A549 (cell line): ENCODE measurements around the gene ABCC4. TPM values are rescaled to one million over a fixed set of nuclear protein-coding genes. Genes with fewer than 3 reads are reported as not detected.

Experiments used
- ATAC-seq, 2 experiments: fragments of 200-7000 bp in 1 of 2; fragments of >200 bp in 1 of 2; cut with Nextera tagmentation in 1 of 2; cut with Tn5 transposase in 1 of 2; 3 replicates each; pipeline versions ENCODE4 v1.8.0 to v1.9.1; 2018 to 2020; ENCODE audit warnings: mild to moderate bottlenecking in 1 of 2, moderate library complexity in 1 of 2
- CTCF ChIA-PET: fragments of 300-600 bp; sonication (Branson Sonifier 250); formaldehyde crosslinking; extraction: SDS; loops from one replicate; lab custom pipeline; 2021; ENCODE audit warnings: antibody characterized with exemption, inconsistent platforms; lab: Yijun Ruan, JAX
- POLR2A ChIA-PET: fragments of 350-600 bp; formaldehyde crosslinking; extraction: SDS; loops from one replicate; lab custom pipeline; 2021; ENCODE audit warnings: antibody characterized with exemption, inconsistent platforms; lab: Yijun Ruan, JAX
- DNase-seq, 2 experiments: peaks; one replicate each; pipeline versions ENCODE4 v3.0.0 to v3.0.0-alpha.2; 2011 to 2016; ENCODE audit warnings: low read depth in 1 of 2, low spot score in 1 of 2
- FAIRE-seq: peaks from 2 replicates; lab custom pipeline; 2011; peaks lifted over from hg19 to GRCh38; lab: Jason Lieb, UNC
- H3K27ac ChIP-seq, 2 experiments: fragments of >200 bp; sonication (Bioruptor Twin); formaldehyde crosslinking; 3 replicates each; pipeline ENCODE4 v1.5.1; 2016 to 2017
- H3K4me1 ChIP-seq: fragments of >200 bp; sonication (Bioruptor Twin); formaldehyde crosslinking; 3 replicates; pipeline ENCODE4 v1.6.1; 2016
- H3K4me2 ChIP-seq: fragments of >200 bp; sonication (Bioruptor Twin); formaldehyde crosslinking; 3 replicates; pipeline ENCODE4 v1.6.1; 2016
- H3K4me3 ChIP-seq: fragments of >200 bp; sonication (Bioruptor Twin); formaldehyde crosslinking; 3 replicates; pipeline ENCODE4 v1.5.1; 2016
- H3K9me3 ChIP-seq: fragments of >200 bp; sonication (Bioruptor Twin); formaldehyde crosslinking; 3 replicates; pipeline ENCODE4 v1.6.1; 2016
- ATOH8 ChIP-seq: fragments of 250-450 bp; sonication (Bioruptor Pico); IDR thresholded peaks from 2 replicates; pipeline ENCODE4 v1.5.0; 2020; ENCODE audit warnings: low read depth, mild to moderate bottlenecking, moderate library complexity
- BCL3 ChIP-seq: fragments of >200 bp; sonication (Bioruptor Twin); formaldehyde crosslinking; IDR thresholded peaks from 3 replicates; pipeline ENCODE4 v1.6.1; 2016
- CBX2 ChIP-seq: fragments of 200-600 bp; sonication (generic); IDR thresholded peaks from 2 replicates; pipeline ENCODE4 v1.6.1; 2016; ENCODE audit warnings: low read depth, mild to moderate bottlenecking, borderline replicate concordance
- CBX8 ChIP-seq: fragments of 200-600 bp; sonication (generic); IDR thresholded peaks from 2 replicates; pipeline ENCODE4 v1.6.1; 2016
- CEBPB ChIP-seq, 2 experiments: fragments of >200 bp in 1 of 2; sonication (Bioruptor Twin) in 1 of 2; formaldehyde crosslinking in 1 of 2; IDR thresholded peaks; 2 replicates each; pipeline ENCODE4 v1.6.1; 2012 to 2016
- CHD2 ChIP-seq: fragments of 150-350 bp; IDR thresholded peaks from 2 replicates; pipeline ENCODE4 v1.6.1; 2014; ENCODE audit warnings: low read length; ENCODE audit not compliant: partially characterized antibody
- CHD4 ChIP-seq: fragments of 200-600 bp; sonication (generic); IDR thresholded peaks from 2 replicates; pipeline ENCODE4 v1.6.1; 2016; ENCODE audit warnings: antibody characterized with exemption, mild to moderate bottlenecking, borderline replicate concordance
- EHMT2 ChIP-seq: fragments of 200-600 bp; sonication (generic); IDR thresholded peaks from 2 replicates; pipeline ENCODE4 v1.6.1; 2016; ENCODE audit warnings: antibody characterized with exemption, low read depth, mild to moderate bottlenecking, moderate library complexity
- ESRRA ChIP-seq: fragments of 150-350 bp; IDR thresholded peaks from 2 replicates; pipeline ENCODE4 v1.6.1; 2014; ENCODE audit warnings: mild to moderate bottlenecking, low read length, borderline replicate concordance
- FOSB ChIP-seq: fragments of 250-450 bp; sonication (Bioruptor Pico); IDR thresholded peaks from 2 replicates; pipeline ENCODE4 v1.5.0; 2020; ENCODE audit warnings: mild to moderate bottlenecking, moderate library complexity
- FOSL2 ChIP-seq, 2 experiments: fragments of 450-650 bp in 1 of 2; fragments of >200 bp in 1 of 2; sonication (Bioruptor Twin) in 1 of 2; formaldehyde crosslinking; IDR thresholded peaks; 2 replicates each; pipeline versions ENCODE4 v1.5.0 to v1.6.1; 2016 to 2020; ENCODE audit warnings: mild to moderate bottlenecking in 1 of 2, moderate library complexity in 1 of 2
- FOXS1 ChIP-seq: fragments of 250-450 bp; sonication (Bioruptor Pico); IDR thresholded peaks from 2 replicates; pipeline ENCODE4 v1.5.0; 2020; ENCODE audit warnings: mild to moderate bottlenecking, moderate library complexity
- GATA3 ChIP-seq: IDR thresholded peaks from 2 replicates; pipeline ENCODE4 v1.6.1; 2012; ENCODE audit warnings: borderline replicate concordance
- HEYL ChIP-seq: fragments of 250-450 bp; sonication (Bioruptor Pico); IDR thresholded peaks from 2 replicates; pipeline ENCODE4 v1.8.0; 2021; ENCODE audit warnings: mild to moderate bottlenecking, moderate library complexity
- HMGXB4 ChIP-seq: fragments of 250-450 bp; sonication (Bioruptor Pico); IDR thresholded peaks from 2 replicates; pipeline ENCODE4 v1.5.0; 2021; ENCODE audit warnings: mild to moderate bottlenecking, moderate library complexity, borderline replicate concordance
- HOXA7 ChIP-seq: fragments of 250-450 bp; sonication (Bioruptor Pico); IDR thresholded peaks from 2 replicates; pipeline ENCODE4 v1.5.0; 2020; ENCODE audit warnings: mild to moderate bottlenecking, moderate library complexity
- HOXB13 ChIP-seq: fragments of 250-450 bp; sonication (Bioruptor Pico); IDR thresholded peaks from 2 replicates; pipeline ENCODE4 v1.5.0; 2020; ENCODE audit warnings: low read depth, mild to moderate bottlenecking, moderate library complexity
- HOXB5 ChIP-seq: fragments of 250-450 bp; sonication (Bioruptor Pico); IDR thresholded peaks from 2 replicates; pipeline ENCODE4 v1.5.0; 2020; ENCODE audit warnings: mild to moderate bottlenecking, moderate library complexity
- JUN ChIP-seq, 2 experiments: fragments of >200 bp; sonication (Bioruptor Twin); formaldehyde crosslinking; IDR thresholded peaks; 2 replicates in 1 of 2; 3 replicates in 1 of 2; pipeline ENCODE4 v1.6.1; 2016 to 2017
- JUNB ChIP-seq: fragments of >200 bp; sonication (Bioruptor Twin); formaldehyde crosslinking; IDR thresholded peaks from 2 replicates; pipeline ENCODE4 v1.6.1; 2016
- KDM5A ChIP-seq: fragments of 200-600 bp; sonication (generic); IDR thresholded peaks from 2 replicates; pipeline ENCODE4 v1.6.1; 2016; ENCODE audit warnings: antibody characterized with exemption, mild to moderate bottlenecking
- MAX ChIP-seq: IDR thresholded peaks from 2 replicates; pipeline ENCODE4 v1.6.1; 2012
- MAZ ChIP-seq: fragments of 150-350 bp; IDR thresholded peaks from 2 replicates; pipeline ENCODE4 v1.6.1; 2014; ENCODE audit warnings: antibody characterized with exemption, low read depth, low read length, borderline replicate concordance
- MYC ChIP-seq: IDR thresholded peaks from 2 replicates; pipeline ENCODE4 v1.6.1; 2012; ENCODE audit warnings: mild to moderate bottlenecking, inconsistent platforms, low read length, improper control_type of control experiment, borderline replicate concordance
- NFE2L2 ChIP-seq: fragments of 150-350 bp; conservative IDR thresholded peaks from 2 replicates; pipeline ENCODE4 v1.6.1; 2014; ENCODE audit warnings: low read length
- NPAS2 ChIP-seq: fragments of 250-450 bp; sonication (Bioruptor Pico); IDR thresholded peaks from 2 replicates; pipeline ENCODE4 v1.8.0; 2022; ENCODE audit warnings: mild to moderate bottlenecking, moderate library complexity, borderline replicate concordance
- NR3C1 ChIP-seq: fragments of >200 bp; sonication (Bioruptor Twin); formaldehyde crosslinking; IDR thresholded peaks from 3 replicates; pipeline ENCODE4 v1.6.1; 2017
- PBX3 ChIP-seq: IDR thresholded peaks from 2 replicates; pipeline ENCODE4 v1.6.1; 2012
- POLR2A ChIP-seq: IDR thresholded peaks from 2 replicates; pipeline ENCODE4 v1.6.1; 2012; ENCODE audit warnings: mild to moderate bottlenecking, low read length
- POLR2AphosphoS2 ChIP-seq: conservative IDR thresholded peaks from 2 replicates; pipeline ENCODE4 v1.6.1; 2012; ENCODE audit warnings: low read length, improper control_type of control experiment, inconsistent platforms
- RCOR1 ChIP-seq: fragments of 150-350 bp; IDR thresholded peaks from 2 replicates; pipeline ENCODE4 v1.6.1; 2014; ENCODE audit warnings: antibody characterized with exemption, low read length, low read depth
- RFX5 ChIP-seq: fragments of 450-650 bp; IDR thresholded peaks from 2 replicates; pipeline ENCODE4 v1.7.1; 2014; ENCODE audit warnings: antibody characterized with exemption, mild to moderate bottlenecking, moderate library complexity
- RNF2 ChIP-seq: fragments of 200-600 bp; sonication (generic); IDR thresholded peaks from 2 replicates; pipeline ENCODE4 v1.6.1; 2016; ENCODE audit warnings: low read depth, mild to moderate bottlenecking, antibody characterized with exemption, moderate library complexity, borderline replicate concordance
- SMC3 ChIP-seq: fragments of >200 bp; sonication (Bioruptor Twin); formaldehyde crosslinking; IDR thresholded peaks from 3 replicates; pipeline ENCODE4 v1.6.1; 2018; ENCODE audit warnings: inconsistent platforms
- ZC3H11A ChIP-seq: fragments of 450-650 bp; IDR thresholded peaks from 2 replicates; pipeline ENCODE4 v1.6.1; 2014; ENCODE audit warnings: antibody characterized with exemption, mild to moderate bottlenecking
- ZFP36 ChIP-seq: fragments of 450-650 bp; IDR thresholded peaks from 2 replicates; pipeline ENCODE4 v1.6.1; 2014; ENCODE audit warnings: borderline replicate concordance; ENCODE audit not compliant: partially characterized antibody
- WGBS: methylation state at CpG from one replicate; pipeline ENCODE4 v1.1.6; 2017; ENCODE audit errors: missing lambda C conversion rate; 5-methylcytosine and 5-hydroxymethylcytosine counted together
- polyA plus RNA-seq, 4 experiments: library from polyadenylated mRNA; depleted of rRNA in 3 of 4; stranded (reverse); fragments of >200 nt; fragmentation: RNase III in 1 of 4; extraction: RNeasy Plus Mini Kit Qiagen cat#74134 plus additional on column Dnase treatment in 1 of 4; gene quantifications; 2 replicates in 3 of 4; 3 replicates in 1 of 4; pipeline ENCODE4 v1.2.3, GENCODE V29; 2011 to 2017

Gene ABCC4
- polyA plus RNA-seq, 2 of the 4 experiments (the other 2 are of a cell fraction): 23.5 to 56.2 TPM

- POLR2A ChIA-PET: interaction anchor here (1.2 kb wide), 1 partner anchor 12 kb away, joined by 3 read pairs; no protein-coding TSS in a partner anchor
- CTCF ChIA-PET: interaction anchor here (1.3 to 1.4 kb wide), 2 partner anchors 28 to 137 kb away, joined by 3 read pairs; no protein-coding TSS in a partner anchor
- Histone ChIP-seq H3K27ac (peak overlapping the region; percentile 97 to 98), H3K4me3 (peak overlapping the region; percentile 18; the same call in 2 of the 3 replicates), H3K9me3 (no peaks in the 10 kb centered on the region), H3K4me2 (peak overlapping the region; percentile 81), H3K4me1 (peaks cover 69% of the 10 kb centered on the region)
- WGBS: 0% methylated on average over 6 of the region's 6 CpGs
- ATAC-seq: peak; percentile 75 to 89
- FAIRE-seq: no peak
- DNase-seq: peak; percentile 76 to 85
- TF ChIP-seq FOSL2 (IDR thresholded peaks at IDR 0.05) (peak; percentile 56), FOSL2 (CRISPR knock-in tag; IDR thresholded peaks at IDR 0.05) (peak; percentile 64), HEYL (CRISPR knock-in tag) (no peak), ATOH8 (CRISPR knock-in tag) (no peak), KDM5A (no peak), ZFP36 (no peak), NFE2L2 (no peak), CBX2 (no peak), MAX (peak; percentile 92), GATA3 (peak; percentile 80), POLR2AphosphoS2 (no peak), HOXB13 (no peak), JUNB (peak; percentile 79), ESRRA (no peak), NR3C1 (no peak), SMC3 (peak; percentile 14; the same call in 1 of the 3 replicates), RNF2 (no peak), CHD2 (no peak), PBX3 (peak; percentile 76; the same call in 1 of the 2 replicates), MYC (no peak), CEBPB (IDR thresholded peaks at IDR 0.05) (peak; percentile 83 to 97), EHMT2 (no peak), CBX8 (no peak), MAZ (no peak), FOXS1 (CRISPR knock-in tag) (no peak), BCL3 (0 out of 3 replicates have a peak, but pooled peaks have one; percentile 40), ZC3H11A (no peak), CHD4 (no peak), HOXA7 (no peak), HOXB5 (no peak), RFX5 (no peak), HMGXB4 (no peak), JUN (IDR thresholded peaks at IDR 0.05) (peak; percentile 77 to 81; a peak in 4 of 5 replicates), POLR2A (no peak), RCOR1 (no peak), NPAS2 (CRISPR knock-in tag) (no peak), FOSB (no peak)
These were observed 33.4 kb downstream of the ABCC4 start for GRCh38 chr13:95267662-95268342.
